Ovary (tissue), 9 donors: ENCODE data around the gene SESN1. TPM values are rescaled to one million over a fixed set of nuclear protein-coding genes. Genes with fewer than 3 reads are reported as not detected.

Experiments used
- DNase-seq, 5 donors: peaks; one replicate each; pipeline ENCODE4 v3.0.0-alpha.2; 2019 to 2020
- H3K27ac ChIP-seq, 2 donors: fragments of 200-600 bp; one replicate each; pipeline versions ENCODE4 v1.5.1 to v1.8.0; 2019 to 2022
- H3K27me3 ChIP-seq: fragments of 200-600 bp; one replicate; pipeline ENCODE4 v1.8.0; 2022
- H3K36me3 ChIP-seq: fragments of 200-600 bp; sonication (generic); one replicate; pipeline ENCODE4 v1.5.1; 2019
- H3K4me1 ChIP-seq: one replicate; pipeline ENCODE4 v1.8.1; 2013; ENCODE audit warnings: mild to moderate bottlenecking, moderate library complexity; ENCODE audit not compliant: insufficient read depth
- H3K4me3 ChIP-seq: fragments of 200-600 bp; sonication (generic); one replicate; pipeline ENCODE4 v1.5.1; 2017
- H3K9me3 ChIP-seq, 2 donors: fragments of 200-600 bp in 1 of 2; sonication (generic) in 1 of 2; one replicate each; pipeline versions ENCODE4 v1.5.1 to v1.8.1; 2013 to 2019; ENCODE audit warnings: mild to moderate bottlenecking in 1 of 2, moderate library complexity in 1 of 2
- EP300 ChIP-seq: sonication (generic); formaldehyde crosslinking; IDR thresholded peaks from one replicate; pipeline ENCODE4 v1.6.1; 2017; ENCODE audit warnings: antibody characterized with exemption
- POLR2A ChIP-seq: fragments of 450-650 bp; IDR thresholded peaks from one replicate; pipeline ENCODE4 v1.6.1; 2017; ENCODE audit warnings: antibody characterized with exemption, mild to moderate bottlenecking, moderate library complexity
- WGBS, 3 donors: extraction: QIAGEN DNeasy Blood & Tissue Kit in 1 of 3; methylation state at CpG; one replicate each; pipeline versions ENCODE4 v1.1.5 to v1.1.7; 2013 to 2017; 5-methylcytosine and 5-hydroxymethylcytosine counted together
- intact Hi-C, 4 donors: fragments of 100-400 bp; cut with DNase I; formaldehyde crosslinking; loops; one replicate each; pipeline versions ENCODE4 v1.11.0 to v1.15.1; 2022 to 2023
- polyA plus RNA-seq, 2 donors: library from polyadenylated mRNA; stranded (reverse); fragments of 200-250 nt in 1 of 2; fragments of 350-450 nt in 1 of 2; fragmentation: Illumina TruSeq in 1 of 2; extraction: RNeasy Lipid Tissue Mini Kit (QIAGEN cat#74804) in 1 of 2; gene quantifications; one replicate each; pipeline ENCODE4 v1.2.3, GENCODE V29; 2013 to 2014
- total RNA-seq, 7 donors: library from RNA; depleted of rRNA in 2 of 7; stranded (reverse); fragments of >200 nt in 2 of 7; fragmentation: NEBNext Ultra II Directional in 3 of 7; extraction: Animal tissue kit (Norgen Biotek cat#: 25700) in 3 of 7; gene quantifications; one replicate each; pipeline versions ENCODE4 v1.1.0 to v1.2.4, GENCODE V29; 2016 to 2023
- TF ChIP-seq, protein P1 (sequence below), 3 donors: fragments of 450-650 bp in 2 of 3; fragments of 200-600 bp in 1 of 3; IDR thresholded peaks; one replicate each; pipeline versions ENCODE4 v1.5.1 to v1.8.0; 2016 to 2022; ENCODE audit warnings: antibody characterized with exemption in 3 of 3, mild to moderate bottlenecking in 1 of 3
- donor health status: DM: no; HTN: no; CAD: no; lungs with moderate emphysema.
- donor health status: DM: no; HTN: no; CAD: no.
- donor health status: Bipolar disorder and iron deficiency.
- donor health status: DM: yes; HTN: yes; CAD: no.
- donor health status: DM: no; HTN: no; CAD: no.
- donor health status: DM: yes; HTN: yes; CAD: no.

The SESN1 gene
- total and polyA plus RNA-seq, 9 donors, result 36.5 to 97.2 (median 65.4) TPM

DNA sequence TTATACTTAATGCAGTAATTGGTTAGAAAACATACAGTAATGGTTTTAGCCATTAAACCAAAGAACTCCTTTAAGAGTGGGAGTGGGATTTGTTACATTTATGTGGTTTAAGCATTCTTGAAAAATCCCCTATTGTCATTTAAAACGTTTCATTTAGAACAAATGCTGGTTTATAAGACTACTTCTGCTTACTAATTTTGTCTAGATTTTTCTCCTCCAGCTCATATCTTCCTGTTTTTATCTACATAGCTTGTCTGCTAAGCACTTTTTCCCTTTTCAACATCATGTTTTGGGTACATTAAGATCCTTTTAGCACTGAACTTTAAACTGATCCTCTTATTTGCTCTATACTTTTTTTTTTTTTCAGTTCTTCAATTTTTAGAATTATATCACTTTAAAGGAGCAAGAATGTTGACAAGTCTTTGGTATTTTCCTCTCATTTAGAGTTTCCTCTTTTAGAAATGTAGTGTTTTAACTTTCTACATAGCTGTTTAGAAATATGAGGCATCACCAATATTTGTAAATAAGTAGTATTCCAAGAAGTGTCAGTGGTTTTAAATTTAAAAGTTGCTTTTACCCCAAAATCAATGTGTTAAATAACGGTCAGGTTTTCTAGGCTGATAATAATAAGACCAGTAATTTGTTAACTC, 80.9 kb downstream of the SESN1 start:
- peak overlapping the region; percentile 58 to 61 for H3K27ac ChIP-seq
- no peaks in the 10 kb centered on the region for H3K27me3 ChIP-seq
- intact Hi-C loops, result loop anchor here in 1 of 4 donors (10.0 kb wide), 1 partner anchor 51 kb away; no protein-coding TSS in a partner anchor
- 2 to 12% (median 4%) methylated on average over 2 of the region's 2 CpGs for WGBS, 3 donors
- H3K4me1 ChIP-seq, result peaks cover 9% of the 10 kb centered on the region
- DNase-seq, result no peak
- no peaks in the 10 kb centered on the region for H3K36me3 ChIP-seq
- H3K9me3 ChIP-seq, result no peaks in the 10 kb centered on the region
- no peak for TF ChIP-seq EP300
- no peak for TF ChIP-seq POLR2A
- TF ChIP-seq, protein P1, sequence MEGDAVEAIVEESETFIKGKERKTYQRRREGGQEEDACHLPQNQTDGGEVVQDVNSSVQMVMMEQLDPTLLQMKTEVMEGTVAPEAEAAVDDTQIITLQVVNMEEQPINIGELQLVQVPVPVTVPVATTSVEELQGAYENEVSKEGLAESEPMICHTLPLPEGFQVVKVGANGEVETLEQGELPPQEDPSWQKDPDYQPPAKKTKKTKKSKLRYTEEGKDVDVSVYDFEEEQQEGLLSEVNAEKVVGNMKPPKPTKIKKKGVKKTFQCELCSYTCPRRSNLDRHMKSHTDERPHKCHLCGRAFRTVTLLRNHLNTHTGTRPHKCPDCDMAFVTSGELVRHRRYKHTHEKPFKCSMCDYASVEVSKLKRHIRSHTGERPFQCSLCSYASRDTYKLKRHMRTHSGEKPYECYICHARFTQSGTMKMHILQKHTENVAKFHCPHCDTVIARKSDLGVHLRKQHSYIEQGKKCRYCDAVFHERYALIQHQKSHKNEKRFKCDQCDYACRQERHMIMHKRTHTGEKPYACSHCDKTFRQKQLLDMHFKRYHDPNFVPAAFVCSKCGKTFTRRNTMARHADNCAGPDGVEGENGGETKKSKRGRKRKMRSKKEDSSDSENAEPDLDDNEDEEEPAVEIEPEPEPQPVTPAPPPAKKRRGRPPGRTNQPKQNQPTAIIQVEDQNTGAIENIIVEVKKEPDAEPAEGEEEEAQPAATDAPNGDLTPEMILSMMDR (IDR thresholded peaks at IDR 0.05), result no peak
- no peak overlapping the region for H3K4me3 ChIP-seq

DNA sequence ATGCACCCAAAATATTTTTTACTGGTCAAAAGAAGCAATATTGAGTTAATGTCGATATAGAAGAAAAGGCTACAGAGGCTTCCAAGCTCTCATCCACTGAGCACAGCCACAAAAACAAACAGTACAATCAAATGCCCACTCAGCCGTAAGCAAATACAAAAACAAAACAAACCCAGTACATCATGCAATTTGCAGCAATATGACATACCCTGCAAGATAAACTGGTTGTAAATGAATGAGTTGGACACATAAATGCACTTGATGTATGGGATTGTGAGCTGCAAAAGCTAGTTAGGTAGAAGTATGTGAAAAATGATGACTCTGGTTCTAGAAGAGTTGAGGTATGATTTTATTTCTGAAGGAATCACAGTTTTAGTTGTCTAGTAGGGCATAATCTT, 83.9 kb downstream of the SESN1 start:
- WGBS, 3 donors, result 46 to 65% (median 46%) methylated on average over 2 of the region's 2 CpGs
- no peaks in the 10 kb centered on the region for H3K9me3 ChIP-seq
- H3K4me3 ChIP-seq, result no peak overlapping the region
- peaks cover 9% of the 10 kb centered on the region for H3K4me1 ChIP-seq
- H3K36me3 ChIP-seq, result no peaks in the 10 kb centered on the region
- H3K27ac ChIP-seq, result peak overlapping the region in 1 of 2 donors; percentile 98
- TF ChIP-seq, protein P1 (IDR thresholded peaks at IDR 0.05), result no peak
- no peak for TF ChIP-seq EP300
- TF ChIP-seq POLR2A, result no peak
- no peaks in the 10 kb centered on the region for H3K27me3 ChIP-seq
- DNase-seq, result no peak
- intact Hi-C loops, result loop anchor here in 1 of 4 donors (10.0 kb wide), 1 partner anchor 54 kb away; no protein-coding TSS in a partner anchor

DNA sequence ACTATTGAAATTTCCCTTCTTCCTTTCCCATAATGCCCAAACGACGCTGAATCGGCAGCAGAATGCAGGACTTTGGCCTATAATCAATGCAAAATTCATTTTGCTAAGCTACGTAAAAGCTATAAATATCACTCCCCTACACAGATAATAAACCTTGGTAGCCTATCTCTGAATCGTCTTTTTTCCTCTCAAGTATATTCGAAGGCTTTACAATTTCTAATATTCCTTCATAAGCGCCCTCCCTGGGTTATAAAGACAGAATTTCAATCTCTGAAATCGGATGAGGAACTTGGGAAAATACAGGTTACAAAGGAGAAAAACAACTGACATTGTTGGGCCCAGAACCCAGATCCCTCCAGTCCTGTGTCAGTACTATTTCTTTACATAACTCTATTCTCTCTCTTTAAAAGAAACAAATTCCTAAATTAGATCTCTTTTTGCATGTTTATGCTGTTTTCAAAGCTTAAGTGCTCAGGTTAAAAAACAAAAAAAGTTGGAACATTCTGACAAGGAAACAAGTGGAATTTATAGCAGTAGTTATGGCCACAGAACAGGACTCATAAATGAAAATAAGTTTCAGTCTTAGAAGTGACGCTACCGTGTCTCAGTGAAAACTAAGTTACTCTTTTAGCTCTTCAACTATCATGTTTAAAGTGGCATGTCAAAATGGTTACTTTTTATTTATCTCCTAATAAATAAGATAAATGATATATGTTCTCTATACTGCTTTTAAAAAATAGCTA, 84.5 kb downstream of the SESN1 start:
- TF ChIP-seq EP300 (no peak), POLR2A (no peak)
- TF ChIP-seq, protein P1 (IDR thresholded peaks at IDR 0.05), result no peak
- DNase-seq, result no peak
- Histone ChIP-seq H3K27ac (peak overlapping the region; percentile 97 to 98), H3K9me3 (no peaks in the 10 kb centered on the region), H3K4me1 (peaks cover 9% of the 10 kb centered on the region), H3K27me3 (no peaks in the 10 kb centered on the region), H3K4me3 (peak overlapping the region; percentile 76), H3K36me3 (no peaks in the 10 kb centered on the region)
- intact Hi-C loops, result loop anchor here in 3 of 4 donors (5.0 to 10.0 kb wide), 5 partner anchors 45 to 65 kb away; no protein-coding TSS in a partner anchor
- WGBS, 3 donors, result 11% methylated on average over 10 of the region's 10 CpGs

DNA sequence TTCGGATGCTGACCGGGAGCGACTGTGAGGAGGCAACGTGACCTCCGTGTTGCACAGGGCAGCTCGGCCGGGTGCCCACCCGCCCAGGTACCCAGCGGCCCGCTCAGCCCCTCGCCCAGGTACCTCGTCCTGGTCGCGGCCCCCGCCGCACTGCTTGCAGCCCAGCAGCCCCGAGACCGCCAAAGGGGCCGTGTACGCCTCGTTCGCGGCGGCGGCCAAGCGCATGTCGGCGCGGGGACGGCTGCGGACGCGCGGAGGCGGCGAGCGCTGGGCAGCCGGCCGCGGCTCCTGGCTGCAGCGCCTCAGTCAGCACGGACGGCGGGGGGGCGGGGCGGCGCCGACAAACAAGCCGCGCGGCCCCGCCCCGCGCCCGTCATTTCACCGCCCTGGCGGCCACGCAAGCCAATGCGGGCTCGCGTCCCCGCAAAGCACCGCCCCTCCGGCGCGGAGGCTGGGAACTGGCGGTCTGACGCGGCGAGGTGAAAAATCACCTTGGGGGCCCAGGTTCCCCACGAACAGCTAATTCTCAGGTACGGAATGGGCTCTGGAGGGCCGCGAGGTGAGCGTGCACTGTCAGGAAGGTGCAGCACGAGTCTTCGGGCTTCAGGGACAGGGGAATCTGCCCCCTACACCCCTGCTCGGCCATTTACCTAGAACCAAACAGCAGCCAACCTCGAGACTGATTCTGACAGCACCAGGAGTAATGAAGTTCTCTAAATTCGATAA, 85.2 kb downstream of the SESN1 start:
- WGBS, 3 donors, result 0 to 1% (median 1%) methylated on average over 66 to 80 of the region's 80 CpGs
- H3K4me1 ChIP-seq, result peaks cover 8% of the 10 kb centered on the region

More for the DNA sequence above, 85.2 kb downstream of the SESN1 start:
- TF ChIP-seq, protein P1 (IDR thresholded peaks at IDR 0.05), result peak in 2 of 3 donors; percentile 81 to 83
- TF ChIP-seq POLR2A (peak; percentile 89), EP300 (no peak)
- Histone ChIP-seq H3K9me3 (no peaks in the 10 kb centered on the region), H3K36me3 (no peaks in the 10 kb centered on the region), H3K27me3 (no peaks in the 10 kb centered on the region), H3K4me3 (peak overlapping the region; percentile 76), H3K27ac (peak overlapping the region; percentile 97 to 98)
- peak; percentile 94 to 97 (median 96) for DNase-seq
- intact Hi-C loops, result loop anchor here in 3 of 4 donors (5.0 to 10.0 kb wide), 4 partner anchors 45 to 65 kb away; no protein-coding TSS in a partner anchor
